ENCODE results near the gene BRICD5.

The BRICD5 gene

GRCh38 chr16:2190659-2191445, 19.8 kb downstream of the BRICD5 start:
- no peak overlapping the region for H3K4me3 ChIP-seq (ENCODE audit: control insufficient read depth, low read depth, low read length)
- no peak for TF ChIP-seq CTCF (conservative IDR thresholded peaks at IDR 0.05; ENCODE audit: control insufficient read depth, insufficient read depth, low read depth, low read length)

GRCh38 chr16:2190002-2190658, 20.5 kb downstream of the BRICD5 start:
- no peak for DNase-seq (ENCODE audit: low read depth)
- TF ChIP-seq CTCF (conservative IDR thresholded peaks at IDR 0.05; ENCODE audit: control insufficient read depth, insufficient read depth, low read depth, low read length): no peak
- H3K4me3 ChIP-seq (ENCODE audit: control insufficient read depth, low read depth, low read length): no peak overlapping the region

More at GRCh38 chr16:2190659-2191445, 19.8 kb downstream of the BRICD5 start:
- DNase-seq (ENCODE audit: low read depth): no peak

- no peak overlapping the region for H3K4me3 ChIP-seq (ENCODE audit: control insufficient read depth, low read depth, low read length)
- no peak for TF ChIP-seq CTCF (conservative IDR thresholded peaks at IDR 0.05; ENCODE audit: control insufficient read depth, insufficient read depth, low read depth, low read length)
Measured at GRCh38 chr16:2189252-2189893, 21.3 kb downstream of the BRICD5 start.

GRCh38 chr16:2188395-2188794, 22.3 kb downstream of the BRICD5 start:
- no peak overlapping the region for H3K4me3 ChIP-seq (ENCODE audit: control insufficient read depth, low read depth, low read length)
- no peak for DNase-seq (ENCODE audit: low read depth)
- no peak for TF ChIP-seq CTCF (conservative IDR thresholded peaks at IDR 0.05; ENCODE audit: control insufficient read depth, insufficient read depth, low read depth, low read length)

More at GRCh38 chr16:2189252-2189893, 21.3 kb downstream of the BRICD5 start:
- DNase-seq (ENCODE audit: low read depth): no peak

GRCh38 chr16:2187212-2187611, 23.5 kb downstream of the BRICD5 start:
- no peak for TF ChIP-seq CTCF (conservative IDR thresholded peaks at IDR 0.05; ENCODE audit: control insufficient read depth, insufficient read depth, low read depth, low read length)
- H3K4me3 ChIP-seq (ENCODE audit: control insufficient read depth, low read depth, low read length): no peak overlapping the region
- DNase-seq (ENCODE audit: low read depth): no peak

- no peak overlapping the region for H3K4me3 ChIP-seq (ENCODE audit: control insufficient read depth, low read depth, low read length)
- TF ChIP-seq CTCF (conservative IDR thresholded peaks at IDR 0.05; ENCODE audit: control insufficient read depth, insufficient read depth, low read depth, low read length): no peak
Measured at GRCh38 chr16:2186505-2186904, 24.2 kb downstream of the BRICD5 start.

More at GRCh38 chr16:2186505-2186904, 24.2 kb downstream of the BRICD5 start:
- DNase-seq (ENCODE audit: low read depth): no peak

Data from fibroblast of mammary gland (primary cell).